PC-9 (cell line): ENCODE measurements around the gene MAPT.

Experiments
- CTCF ChIP-seq: fragments of 200-600 bp; sonication (generic); conservative IDR thresholded peaks from 2 replicates; pipeline ENCODE4 v1.6.1; 2017; ENCODE audit warnings: mixed run types, antibody characterized with exemption, mild to moderate bottlenecking, moderate library complexity
- EZH2 ChIP-seq: fragments of 200-600 bp; sonication (generic); IDR thresholded peaks from 2 replicates; pipeline ENCODE4 v1.8.0; 2017; ENCODE audit warnings: antibody characterized with exemption, low read depth

- TF ChIP-seq CTCF, result no peak
- TF ChIP-seq EZH2, result no peak
These were observed 49.5 kb upstream of the MAPT start, which contains the start of gene SPPL2C for GRCh38 chr17:45844695-45845375.
